ENCODE data around the gene GPRIN2. TPM values are rescaled to one million over a fixed set of nuclear protein-coding genes. Genes with fewer than 3 reads are reported as not detected.
"Not testable (repeated sequence)": the region's sequence is repeated elsewhere in the genome, so short reads cannot be mapped to it uniquely, and the experiment has no call there.

The GPRIN2 gene
- polyA plus RNA-seq (2012; rRNA removed): 0.03 TPM in 1 of 2 replicates, not detected in the other
- polyA plus RNA-seq (2012; cell fraction: cytosol; rRNA removed): 0.01 TPM in 1 of 2 replicates, not detected in the other
- polyA plus RNA-seq (2012; cell fraction: nucleus; rRNA removed): 0.06 and 0.13 TPM in 2 replicates

- CTCF ChIA-PET: interaction anchor here (0.6 to 1.3 kb wide), 5 partner anchors 9 to 1007 kb away, joined by 3 to 4 read pairs (median 3); no protein-coding TSS in a partner anchor
- Histone ChIP-seq H2AFZ (ENCODE audit: low read depth) (peak within 1 kb of the TSS; percentile 31; the same call in 1 of the 2 replicates), H3K79me2 (ENCODE audit: insufficient read depth) (no peaks in the 10 kb centered on the region), H3K4me3 (ENCODE audit: low read depth in 2 of 2, low read length in 1 of 2) (peak within 1 kb of the TSS; percentile 45 to 49), H3K9me2 (no peaks in the 10 kb centered on the region), H3K27me3 (ENCODE audit: insufficient read depth) (peaks cover 37% of the 10 kb centered on the region), H3K36me3 (replicated peaks in 1 of 2; ENCODE audit: control insufficient read depth in 1 of 2, insufficient read depth in 2 of 2, low read length in 1 of 2) (no peaks in the 10 kb centered on the region), H3K4me2 (peak within 1 kb of the TSS; percentile 68; the same call in 1 of the 2 replicates), H4K20me1 (ENCODE audit: insufficient read depth) (no peaks in the 10 kb centered on the region), H3K9ac (no peak within 1 kb of the TSS), H3K4me1 (ENCODE audit: control insufficient read depth in 1 of 2, insufficient read depth in 2 of 2, low read depth in 1 of 2, low read length in 1 of 2) (peaks cover 0 to 3% of the 10 kb centered on the region in 2 experiments; a peak in 1 of 4 replicates), H3K27ac (ENCODE audit: low read depth in 2 of 2, low read length in 1 of 2) (no peak within 1 kb of the TSS), H3K9me3 (no peaks in the 10 kb centered on the region), H3F3A (replicated peaks; ENCODE audit: insufficient read depth) (no peaks in the 10 kb centered on the region)
- WGBS (ENCODE audit: low lambda C conversion rate): 33% methylated on average over 41 of the region's 74 CpGs
- DNase-seq: peak; percentile 82
- POLR2A ChIA-PET: no interaction called here
- TF ChIP-seq ZBTB33 (IDR thresholded peaks at IDR 0.05; ENCODE audit: borderline replicate concordance, low read depth) (no peak), PBX3 (IDR thresholded peaks at IDR 0.05) (no peak), SIN3A (IDR thresholded peaks at IDR 0.05; ENCODE audit: borderline replicate concordance, low read depth, low read length) (no peak), NFIC (IDR thresholded peaks at IDR 0.05; ENCODE audit: borderline replicate concordance) (no peak), MAX (IDR thresholded peaks at IDR 0.05; ENCODE audit: low read depth) (no peak), USF2 (IDR thresholded peaks at IDR 0.05; ENCODE audit: borderline replicate concordance, low read depth, low read length) (no peak), CTCF (IDR thresholded peaks at IDR 0.05) (no peak), CHD2 (IDR thresholded peaks at IDR 0.05; ENCODE audit: low read length, partially characterized antibody) (no peak), RCOR1 (IDR thresholded peaks at IDR 0.05; ENCODE audit: low read length) (no peak), RFX5 (IDR thresholded peaks at IDR 0.05; ENCODE audit: low read length) (no peak), POLR2AphosphoS5 (IDR thresholded peaks at IDR 0.05; ENCODE audit: low read depth, low read length) (no peak)
Observed at GRCh38 chr10:46556515-46557318, at the start of gene GPRIN2. Gene GPRIN2 (minus strand): TSS chr10:46556658. CDS start chr10:46550736, 5,922 bp downstream.

- H3K9ac ChIP-seq; H3F3A ChIP-seq (replicated peaks; ENCODE audit: insufficient read depth); H3K4me1 ChIP-seq (ENCODE audit: control insufficient read depth in 1 of 2, insufficient read depth in 2 of 2, low read depth in 1 of 2, low read length in 1 of 2); H3K27ac ChIP-seq (ENCODE audit: low read depth in 2 of 2, low read length in 1 of 2); H2AFZ ChIP-seq (ENCODE audit: low read depth); H3K79me2 ChIP-seq (ENCODE audit: insufficient read depth); CTCF ChIA-PET; H3K9me3 ChIP-seq; H3K27me3 ChIP-seq (ENCODE audit: insufficient read depth); H3K9me2 ChIP-seq; H3K36me3 ChIP-seq (replicated peaks in 1 of 2; ENCODE audit: control insufficient read depth in 1 of 2, insufficient read depth in 2 of 2, low read length in 1 of 2); H4K20me1 ChIP-seq (ENCODE audit: insufficient read depth); H3K4me2 ChIP-seq; DNase-seq; H3K4me3 ChIP-seq (ENCODE audit: low read depth in 2 of 2, low read length in 1 of 2); POLR2A ChIA-PET: not testable (repeated sequence)
- 71% methylated on average over 1 of the region's 1 CpG for WGBS (ENCODE audit: low lambda C conversion rate)
Observed at GRCh38 chr10:46600516-46600915, 44.1 kb upstream of the GPRIN2 start.

GRCh38 chr10:46597616-46598246 lies 41.3 kb upstream of the GPRIN2 start:
- DNase-seq, CTCF ChIA-PET: not testable (repeated sequence)
- peak overlapping the region; percentile 63; the same call in 1 of the 2 replicates for H3K4me2 ChIP-seq

More at GRCh38 chr10:46597616-46598246, 41.3 kb upstream of the GPRIN2 start:
- H3K4me1 ChIP-seq (ENCODE audit: control insufficient read depth in 1 of 2, insufficient read depth in 2 of 2, low read depth in 1 of 2, low read length in 1 of 2); H4K20me1 ChIP-seq (ENCODE audit: insufficient read depth); H3K79me2 ChIP-seq (ENCODE audit: insufficient read depth); H3K36me3 ChIP-seq (replicated peaks in 1 of 2; ENCODE audit: control insufficient read depth in 1 of 2, insufficient read depth in 2 of 2, low read length in 1 of 2); POLR2A ChIA-PET; H3K9me3 ChIP-seq; H3K27ac ChIP-seq (ENCODE audit: low read depth in 2 of 2, low read length in 1 of 2); H3K9me2 ChIP-seq; H2AFZ ChIP-seq (ENCODE audit: low read depth); H3K27me3 ChIP-seq (ENCODE audit: insufficient read depth); H3F3A ChIP-seq (replicated peaks; ENCODE audit: insufficient read depth): not testable (repeated sequence)
- WGBS (ENCODE audit: low lambda C conversion rate): 1% methylated on average over 16 of the region's 44 CpGs
- peak overlapping the region in 1 of 2 experiments; percentile 34; a peak in 2 of 4 replicates for H3K4me3 ChIP-seq (ENCODE audit: low read depth in 2 of 2, low read length in 1 of 2)
- H3K9ac ChIP-seq: peak overlapping the region; percentile 58; the same call in 1 of the 2 replicates

Data from SK-N-SH (cell line).